GM12878 (cell line): Measurements from ENCODE around the gene PKD2. TPM values are rescaled to one million over a fixed set of nuclear protein-coding genes. Genes with fewer than 3 reads are reported as not detected.

ENCODE experiments used
- ATAC-seq: fragments of 200-7000 bp; cut with Tn5 transposase; 3 replicates; pipeline ENCODE4 v1.9.1; 2020; ENCODE audit warnings: mild to moderate bottlenecking, moderate library complexity
- BruUV-seq: library from RNA; stranded (reverse); fragments of 400-500 nt; replicated peaks from 2 replicates; lab custom pipeline; 2021; lab: Mats Ljungman, UMichigan
- CTCF ChIA-PET: fragments of 300-600 bp; sonication (Branson Sonifier 250); formaldehyde crosslinking; extraction: SDS; loops from one replicate; lab custom pipeline; 2021; ENCODE audit warnings: inconsistent platforms; lab: Yijun Ruan, JAX
- POLR2A ChIA-PET: fragments of 350-600 bp; formaldehyde crosslinking; extraction: SDS; loops from one replicate; lab custom pipeline; 2021; ENCODE audit warnings: inconsistent platforms; lab: Charles Lee
- RAD21 ChIA-PET: fragments of 300-600 bp; sonication (Branson Sonifier 250); formaldehyde crosslinking; loops from one replicate; lab custom pipeline; 2023; ENCODE audit warnings: antibody characterized with exemption; ENCODE audit not compliant: unreplicated experiment; lab: Charles Lee
- SMC1A ChIA-PET: fragments of 300-600 bp; sonication (Branson Sonifier 250); formaldehyde crosslinking; loops from one replicate; lab custom pipeline; 2023; ENCODE audit not compliant: unreplicated experiment, uncharacterized antibody; lab: Charles Lee
- DNase-seq: peaks from one replicate; pipeline ENCODE4 v3.0.0-alpha.2; 2011; ENCODE audit warnings: low read depth, low spot score
- FAIRE-seq: peaks from 3 replicates; lab custom pipeline; 2011; peaks lifted over from hg19 to GRCh38; lab: Jason Lieb, UNC
- H2AFZ ChIP-seq: 2 replicates; pipeline ENCODE4 v1.6.0; 2011; ENCODE audit warnings: low read depth, low read length, control low read depth; ENCODE audit not compliant: control insufficient read depth
- H3K27ac ChIP-seq: 2 replicates; pipeline ENCODE4 v1.5.1; 2011; ENCODE audit warnings: control low read depth; ENCODE audit not compliant: control insufficient read depth, insufficient read depth
- H3K27me3 ChIP-seq, 2 experiments: replicated peaks in 1 of 2; 2 replicates each; pipeline versions ENCODE4 v1.6.0 to v1.6.1; 2011; ENCODE audit warnings: low read length in 1 of 2; ENCODE audit not compliant: control insufficient read depth in 2 of 2, insufficient read depth in 2 of 2
- H3K36me3 ChIP-seq, 2 experiments: 2 replicates each; pipeline ENCODE4 v1.5.1; 2011; ENCODE audit warnings: low read length in 1 of 2; ENCODE audit not compliant: control insufficient read depth in 2 of 2, insufficient read depth in 2 of 2
- H3K4me1 ChIP-seq: 2 replicates; pipeline ENCODE4 v1.6.1; 2011; ENCODE audit warnings: mild to moderate bottlenecking, low read length, moderate library complexity, mixed read lengths; ENCODE audit not compliant: control insufficient read depth, insufficient read depth
- H3K4me2 ChIP-seq: 2 replicates; pipeline ENCODE4 v1.6.0; 2011; ENCODE audit warnings: control low read depth; ENCODE audit not compliant: control insufficient read depth, insufficient read depth
- H3K4me3 ChIP-seq: fragments of 200-600 bp; sonication (generic); 2 replicates; pipeline ENCODE4 v1.5.1; 2016
- H3K79me2 ChIP-seq: 2 replicates; pipeline ENCODE4 v1.6.0; 2011; ENCODE audit warnings: low read length; ENCODE audit not compliant: control insufficient read depth, insufficient read depth
- H3K9ac ChIP-seq: 2 replicates; pipeline ENCODE4 v1.8.0; 2011; ENCODE audit warnings: low read length, control low read depth, mixed read lengths; ENCODE audit not compliant: control insufficient read depth, insufficient read depth
- H3K9me3 ChIP-seq: replicated peaks from 3 replicates; pipeline ENCODE4 v1.5.1; 2011; ENCODE audit warnings: mild to moderate bottlenecking, low read length; ENCODE audit not compliant: control insufficient read depth, insufficient read depth
- H4K20me1 ChIP-seq: 2 replicates; pipeline ENCODE4 v1.6.0; 2011; ENCODE audit not compliant: control insufficient read depth, insufficient read depth
- FOXM1 ChIP-seq: IDR thresholded peaks from 2 replicates; pipeline ENCODE4 v1.6.1; 2012; ENCODE audit warnings: low read depth, mild to moderate bottlenecking, inconsistent platforms, low read length, moderate library complexity
- KLF5 ChIP-seq: fragments of 450-650 bp; IDR thresholded peaks from 2 replicates; pipeline ENCODE4 v1.6.1; 2014; ENCODE audit warnings: mild to moderate bottlenecking; ENCODE audit not compliant: partially characterized antibody
- MTA3 ChIP-seq: IDR thresholded peaks from 2 replicates; pipeline ENCODE4 v1.6.1; 2012; ENCODE audit warnings: low read length, inconsistent platforms, borderline replicate concordance
- NFXL1 ChIP-seq: fragments of 450-650 bp; IDR thresholded peaks from 2 replicates; pipeline ENCODE4 v1.6.1; 2017; ENCODE audit warnings: antibody characterized with exemption, mild to moderate bottlenecking, borderline replicate concordance
- POLR2AphosphoS5 ChIP-seq: IDR thresholded peaks from 2 replicates; pipeline ENCODE4 v1.6.1; 2011; ENCODE audit warnings: mild to moderate bottlenecking, low read length, inconsistent platforms
- REST ChIP-seq: IDR thresholded peaks from 2 replicates; pipeline ENCODE4 v1.6.1; 2012; ENCODE audit warnings: mild to moderate bottlenecking, low read depth, low read length
- SREBF2 ChIP-seq: IDR thresholded peaks from 2 replicates; pipeline ENCODE4 v1.6.1; 2012; ENCODE audit warnings: mild to moderate bottlenecking, low read length
- ZNF207 ChIP-seq: fragments of 450-650 bp; IDR thresholded peaks from 2 replicates; pipeline ENCODE4 v1.6.1; 2014; ENCODE audit warnings: antibody characterized with exemption, mild to moderate bottlenecking, borderline replicate concordance
- WGBS: methylation state at CpG from one replicate; pipeline ENCODE4 v1.1.6; 2016; ENCODE audit warnings: low lambda C conversion rate; ENCODE audit not compliant: insufficient replicate concordance, insufficient coverage; ENCODE audit errors: missing lambda C conversion rate; 5-methylcytosine and 5-hydroxymethylcytosine counted together
- in situ Hi-C: fragments of 300-500 bp; cut with MboI; formaldehyde crosslinking; loops from 9 replicates; pipeline ENCODE4 v1.14.3; 2018; ENCODE audit warnings: mixed read lengths
- intact Hi-C: fragments of 100-400 bp; cut with micrococcal nuclease; formaldehyde crosslinking; loops from one replicate; pipeline ENCODE4 v1.14.2; 2022; ENCODE audit not compliant: unreplicated experiment
- polyA plus RNA-seq, 11 experiments: library from polyadenylated mRNA; depleted of rRNA in 4 of 11; unstranded in 6 of 11; stranded (reverse) in 5 of 11; fragments of >200 nt; fragmentation: Nextera tagmentation in 4 of 11; fragmentation: Illumina TruSeq in 1 of 11; extraction: Ambion mirVana in 4 of 11; extraction: Trizol in 1 of 11; gene quantifications; 1 replicate in 1 of 11; 2 replicates in 10 of 11; pipeline versions ENCODE4 v1.2.1 to v1.2.3, GENCODE V29; 2011 to 2016; ENCODE audit warnings: inconsistent platforms in 2 of 11, missing spikeins in 2 of 11, low read depth in 1 of 11
- total RNA-seq, 4 experiments: library from RNA; depleted of rRNA in 3 of 4; stranded (reverse); fragments of >200 nt in 3 of 4; fragmentation: Illumina TruSeq in 1 of 4; extraction: Trizol in 1 of 4; gene quantifications; 2 replicates each; pipeline versions ENCODE4 v1.2.1 to v1.2.3, GENCODE V29; 2013 to 2021

The PKD2 gene
- total and polyA plus RNA-seq, 10 of the 15 experiments (the other 5 are each of a cell fraction or from before 2014, with no cell fraction given) = 2.0 to 13.8 (median 8.4) TPM

- ATAC-seq = no peak
- CTCF ChIA-PET = interaction anchor here (0.8 kb wide), 1 partner anchor 11 kb away, joined by 3 read pairs; no protein-coding TSS in a partner anchor
- POLR2A ChIA-PET = no interaction called here
- H2AFZ ChIP-seq = no peak overlapping the region
- no peak for TF ChIP-seq MTA3
- no peak for TF ChIP-seq FOXM1
- no peak for TF ChIP-seq KLF5
- no peak for TF ChIP-seq ZNF207
- TF ChIP-seq SREBF2 = no peak
- no peak for TF ChIP-seq NFXL1
- TF ChIP-seq POLR2AphosphoS5 = no peak
- no peak for TF ChIP-seq REST
- no peak overlapping the region for H3K27ac ChIP-seq
- SMC1A ChIA-PET = interaction anchor here (1.5 kb wide), 1 partner anchor 168 kb away, joined by 5 read pairs; no protein-coding TSS in a partner anchor
- no peaks in the 10 kb centered on the region for H3K27me3 ChIP-seq
- no peaks in the 10 kb centered on the region for H3K9me3 ChIP-seq
- H3K36me3 ChIP-seq = peaks cover 0 to 21% of the 10 kb centered on the region in 2 experiments; a peak in 2 of 4 replicates
- intact Hi-C loops (no loop called here), in situ Hi-C loops (no loop called here)
- H3K4me2 ChIP-seq = no peak overlapping the region
- RAD21 ChIA-PET = interaction anchor here (0.9 kb wide), 1 partner anchor 165 kb away, joined by 3 read pairs; no protein-coding TSS in a partner anchor
- WGBS = 97% methylated on average over 8 of the region's 8 CpGs
- FAIRE-seq = no peak
- no peak overlapping the region for H3K4me3 ChIP-seq
- DNase-seq = no peak
- H3K9ac ChIP-seq = no peak overlapping the region
- no peaks in the 10 kb centered on the region for H3K79me2 ChIP-seq
- H3K4me1 ChIP-seq = no peaks in the 10 kb centered on the region
- no TSS peak for BruUV-seq
- no peaks in the 10 kb centered on the region for H4K20me1 ChIP-seq
Observed at GRCh38 chr4:88043586-88044340, 36.3 kb downstream of the PKD2 start.
